Colonic mucosa (tissue), 4 donors: ENCODE results near the gene LRRTM4. TPM values are rescaled to one million over a fixed set of nuclear protein-coding genes. Genes with fewer than 3 reads are reported as not detected.
"Not testable (repeated sequence)": the region's sequence is repeated elsewhere in the genome, so short reads cannot be mapped to it uniquely, and the experiment has no call there.

Experiments
- DNase-seq: peaks from one replicate; pipeline ENCODE4 v3.0.0-alpha.2; 2020
- H3K27ac ChIP-seq: fragments of 200-600 bp; one replicate; pipeline ENCODE4 v1.8.0; 2021
- H3K27me3 ChIP-seq: fragments of 200-600 bp; one replicate; pipeline ENCODE4 v1.8.0; 2021
- H3K36me3 ChIP-seq: fragments of 200-600 bp; one replicate; pipeline ENCODE4 v1.8.0; 2021
- H3K4me1 ChIP-seq: fragments of 200-600 bp; one replicate; pipeline ENCODE4 v1.8.0; 2021; ENCODE audit warnings: mild to moderate bottlenecking
- H3K4me3 ChIP-seq: fragments of 200-600 bp; one replicate; pipeline ENCODE4 v1.8.0; 2021
- H3K9ac ChIP-seq, 2 donors: one replicate each; pipeline ENCODE4 v1.7.0; 2013; ENCODE audit warnings: control low read depth in 2 of 2, low read depth in 2 of 2, low read length in 2 of 2
- H3K9me3 ChIP-seq: fragments of 200-600 bp; one replicate; pipeline ENCODE4 v1.8.0; 2021
- CTCF ChIP-seq: fragments of 200-600 bp; IDR thresholded peaks from one replicate; pipeline ENCODE4 v1.8.0; 2022; ENCODE audit warnings: antibody characterized with exemption, mild to moderate bottlenecking
- intact Hi-C: fragments of 100-400 bp; cut with DNase I; formaldehyde crosslinking; loops from one replicate; pipeline ENCODE4 v1.14.1; 2022
- total RNA-seq, 2 donors: library from RNA; stranded (reverse); fragmentation: NEBNext Ultra II Directional in 1 of 2; extraction: Animal tissue kit (Norgen Biotek cat#: 25700) in 1 of 2; gene quantifications; one replicate each; pipeline ENCODE4 v1.2.1, GENCODE V29; 2021
- donor health status: healthy.
- donor health status: DM: no; HTN: no; CAD: no.
- donor health status: DM: no; HTN: no; CAD: no.

Gene LRRTM4
- total RNA-seq, 2 donors from 2014 or later, result 0.32 TPM; not detected in 1

DNA sequence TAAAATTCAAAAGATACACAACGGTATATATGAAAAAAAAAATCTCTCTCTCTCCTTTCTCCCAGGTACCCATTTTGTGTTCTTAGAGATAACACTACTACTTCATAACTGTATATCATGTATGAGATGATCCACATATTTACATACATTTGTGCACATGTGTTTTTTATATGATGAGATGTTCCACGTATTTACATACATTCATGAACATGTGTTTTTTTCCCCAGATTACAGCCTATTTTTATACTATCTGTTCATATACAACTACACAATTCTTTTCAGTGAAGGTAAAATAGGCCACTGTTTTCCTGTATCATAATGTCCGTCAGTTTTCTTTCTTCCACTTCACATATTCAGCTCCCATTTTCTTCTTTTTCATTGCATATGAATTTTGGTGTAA lies 808.9 kb downstream of the LRRTM4 start:
- H3K27me3 ChIP-seq, result no peaks in the 10 kb centered on the region
- H3K4me3 ChIP-seq, result no peak overlapping the region
- no peaks in the 10 kb centered on the region for H3K9me3 ChIP-seq
- no peaks in the 10 kb centered on the region for H3K4me1 ChIP-seq
- H3K9ac ChIP-seq, result no peak overlapping the region
- H3K27ac ChIP-seq, result no peak overlapping the region
- intact Hi-C loops, result no loop called here
- no peak for TF ChIP-seq CTCF
- DNase-seq, result no peak
- H3K36me3 ChIP-seq, result no peaks in the 10 kb centered on the region

GRCh38 chr2:76711490-76711889 lies 810.7 kb downstream of the LRRTM4 start:
- no peak for TF ChIP-seq CTCF

DNA sequence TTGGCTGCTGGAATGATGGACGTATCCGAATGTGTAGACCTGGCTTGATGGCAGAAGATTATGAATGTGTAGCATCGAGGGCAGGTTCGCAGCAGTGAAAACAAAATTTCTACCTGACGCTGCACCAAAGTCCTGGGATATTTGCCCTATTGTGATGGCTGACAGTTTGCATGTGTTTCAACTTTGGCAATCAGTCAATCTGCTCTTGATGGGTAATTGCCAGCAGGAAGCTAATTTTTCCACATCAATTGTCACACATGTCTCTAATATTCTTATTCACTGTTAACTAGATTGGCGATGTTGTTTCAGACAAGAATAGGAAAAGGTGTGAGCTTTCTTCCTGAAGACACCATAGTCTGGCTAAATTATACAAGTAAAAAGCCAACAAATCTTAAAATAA lies 821.3 kb downstream of the LRRTM4 start:
- no peaks in the 10 kb centered on the region for H3K4me1 ChIP-seq
- no peak overlapping the region for H3K9ac ChIP-seq
- H3K4me3 ChIP-seq, result no peak overlapping the region
- no peaks in the 10 kb centered on the region for H3K27me3 ChIP-seq
- H3K27ac ChIP-seq, result no peak overlapping the region
- H3K36me3 ChIP-seq, result no peaks in the 10 kb centered on the region
- H3K9me3 ChIP-seq, result no peaks in the 10 kb centered on the region
- intact Hi-C loops, result no loop called here
- no peak for DNase-seq
- TF ChIP-seq CTCF, result no peak

More at GRCh38 chr2:76711490-76711889, 810.7 kb downstream of the LRRTM4 start:
- Histone ChIP-seq H3K9ac (no peak overlapping the region), H3K27me3 (no peaks in the 10 kb centered on the region), H3K9me3 (no peaks in the 10 kb centered on the region), H3K4me1 (no peaks in the 10 kb centered on the region), H3K36me3 (no peaks in the 10 kb centered on the region), H3K4me3 (no peak overlapping the region), H3K27ac (no peak overlapping the region)
- no peak for DNase-seq
- intact Hi-C loops, result no loop called here

GRCh38 chr2:76697998-76698713 lies 824.0 kb downstream of the LRRTM4 start:
- H3K36me3 ChIP-seq, H3K9ac ChIP-seq, H3K9me3 ChIP-seq, H3K4me1 ChIP-seq, H3K27ac ChIP-seq, H3K4me3 ChIP-seq, intact Hi-C loops, H3K27me3 ChIP-seq, DNase-seq: not testable (repeated sequence)
